Duodenal mucosa (tissue), 2 donors: ENCODE measurements around the gene FKBP1A.
A peak's percentile ranks its signal among the peaks of the same experiment; 100 is the strongest.

Experiments
- H3K27ac ChIP-seq: one replicate; pipeline ENCODE4 v1.7.0; 2013; ENCODE audit warnings: low read depth, low read length
- H3K27me3 ChIP-seq, 2 donors: one replicate each; pipeline ENCODE4 v1.7.0; 2013; ENCODE audit warnings: low read length in 2 of 2, control low read depth in 1 of 2; ENCODE audit not compliant: insufficient read depth in 2 of 2, control insufficient read depth in 1 of 2
- H3K36me3 ChIP-seq, 2 donors: one replicate each; pipeline ENCODE4 v1.7.0; 2013; ENCODE audit warnings: low read length in 2 of 2, control low read depth in 1 of 2; ENCODE audit not compliant: insufficient read depth in 2 of 2, control insufficient read depth in 1 of 2
- H3K4me1 ChIP-seq, 2 donors: one replicate each; pipeline ENCODE4 v1.7.0; 2013; ENCODE audit warnings: low read length in 2 of 2, control low read depth in 1 of 2; ENCODE audit not compliant: insufficient read depth in 2 of 2, control insufficient read depth in 1 of 2
- H3K4me3 ChIP-seq, 2 donors: one replicate each; pipeline ENCODE4 v1.7.0; 2013; ENCODE audit warnings: low read length in 2 of 2, low read depth in 1 of 2
- H3K9ac ChIP-seq, 2 donors: one replicate each; pipeline ENCODE4 v1.7.0; 2013; ENCODE audit warnings: low read length in 2 of 2, low read depth in 1 of 2
- H3K9me3 ChIP-seq, 2 donors: one replicate each; pipeline ENCODE4 v1.7.0; 2013; ENCODE audit warnings: low read length in 2 of 2, control low read depth in 1 of 2; ENCODE audit not compliant: control insufficient read depth in 1 of 2

Gene FKBP1A

GRCh38 chr20:1392693-1393506, at the start of gene FKBP1A:
TSS of gene FKBP1A (minus strand) at chr20:1393054. CDS start at chr20:1392998, 56 bp downstream.
- no peaks in the 10 kb centered on the region for H3K27me3 ChIP-seq
- peak within 1 kb of the TSS; percentile 71 for H3K27ac ChIP-seq
- H3K9ac ChIP-seq, result peak within 1 kb of the TSS; percentile 64 to 82
- peak within 1 kb of the TSS; percentile 89 to 96 for H3K4me3 ChIP-seq
- H3K4me1 ChIP-seq, result peaks cover 41 to 45% of the 10 kb centered on the region in 2 donors
- no peaks in the 10 kb centered on the region for H3K9me3 ChIP-seq
- peaks cover 0 to 9% of the 10 kb centered on the region in 2 donors for H3K36me3 ChIP-seq

DNA sequence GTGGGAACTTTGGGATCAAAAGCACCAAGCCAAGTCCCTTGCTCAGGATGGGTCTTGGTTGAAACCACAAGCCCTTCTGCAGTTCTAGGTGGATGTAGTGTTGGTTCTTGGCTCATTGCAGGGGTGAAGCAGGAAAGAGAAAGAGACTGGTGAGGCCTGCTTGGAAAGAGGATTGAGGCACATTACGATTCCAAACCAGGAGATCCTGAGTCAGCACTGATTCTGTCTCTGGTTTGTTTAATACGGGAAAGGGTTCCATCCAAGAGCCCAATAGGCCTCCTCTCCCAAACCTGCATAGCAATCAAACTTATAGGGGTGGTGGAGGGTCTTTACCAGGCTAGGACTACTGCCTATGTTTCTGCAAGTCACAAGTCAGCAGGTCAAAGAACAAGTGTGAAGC, 49.5 kb upstream of the FKBP1A start:
- peaks cover 4 to 9% of the 10 kb centered on the region in 2 donors for H3K4me1 ChIP-seq
- H3K9me3 ChIP-seq, result no peaks in the 10 kb centered on the region
- no peak overlapping the region for H3K4me3 ChIP-seq
- no peak overlapping the region for H3K9ac ChIP-seq
- H3K36me3 ChIP-seq, result peaks cover 48 to 75% of the 10 kb centered on the region in 2 donors
- no peak overlapping the region for H3K27ac ChIP-seq
- no peaks in the 10 kb centered on the region for H3K27me3 ChIP-seq

DNA sequence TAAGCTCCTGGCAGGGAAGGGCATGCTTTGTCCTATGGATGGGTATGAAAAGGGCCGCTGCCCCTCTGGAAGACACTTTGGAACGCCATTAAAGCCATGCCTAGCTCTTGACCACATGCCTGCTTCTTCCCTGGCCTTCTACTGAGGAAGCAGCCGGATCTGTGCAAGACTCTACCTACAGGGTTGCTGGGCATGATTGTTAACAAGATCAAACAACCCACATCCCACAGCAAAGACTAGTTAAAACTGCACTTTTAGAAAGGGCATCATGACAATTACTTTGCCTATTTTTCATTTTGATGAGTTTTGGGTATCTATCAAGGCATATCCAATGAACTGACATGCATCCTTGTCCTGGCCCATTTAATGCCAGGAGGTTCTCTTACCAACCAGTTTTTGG, 48.3 kb upstream of the FKBP1A start:
- Histone ChIP-seq H3K27me3 (no peaks in the 10 kb centered on the region), H3K27ac (no peak overlapping the region), H3K36me3 (peaks cover 38 to 63% of the 10 kb centered on the region in 2 donors), H3K9me3 (no peaks in the 10 kb centered on the region), H3K4me1 (peaks cover 4 to 9% of the 10 kb centered on the region in 2 donors), H3K4me3 (no peak overlapping the region), H3K9ac (no peak overlapping the region)

GRCh38 chr20:1440024-1440423, 47.2 kb upstream of the FKBP1A start:
- H3K27ac ChIP-seq, result no peak overlapping the region
- H3K36me3 ChIP-seq, result peaks cover 31 to 52% of the 10 kb centered on the region in 2 donors
- no peaks in the 10 kb centered on the region for H3K27me3 ChIP-seq
- H3K4me3 ChIP-seq, result no peak overlapping the region
- H3K9me3 ChIP-seq, result no peaks in the 10 kb centered on the region
- peaks cover 7 to 9% of the 10 kb centered on the region in 2 donors for H3K4me1 ChIP-seq
- H3K9ac ChIP-seq, result no peak overlapping the region

GRCh38 chr20:1438361-1438760, 45.5 kb upstream of the FKBP1A start:
- H3K27ac ChIP-seq, result no peak overlapping the region
- no peak overlapping the region for H3K9ac ChIP-seq
- peaks cover 12 to 13% of the 10 kb centered on the region in 2 donors for H3K4me1 ChIP-seq
- peaks cover 15 to 35% of the 10 kb centered on the region in 2 donors for H3K36me3 ChIP-seq
- H3K4me3 ChIP-seq, result no peak overlapping the region
- no peaks in the 10 kb centered on the region for H3K9me3 ChIP-seq
- no peaks in the 10 kb centered on the region for H3K27me3 ChIP-seq

- Histone ChIP-seq H3K27ac (no peak overlapping the region), H3K27me3 (no peaks in the 10 kb centered on the region), H3K36me3 (peaks cover 10 to 25% of the 10 kb centered on the region in 2 donors), H3K9ac (no peak overlapping the region), H3K4me3 (no peak overlapping the region), H3K9me3 (no peaks in the 10 kb centered on the region), H3K4me1 (peaks cover 12 to 13% of the 10 kb centered on the region in 2 donors)
Observed at GRCh38 chr20:1437235-1437904, 44.5 kb upstream of the FKBP1A start.

DNA sequence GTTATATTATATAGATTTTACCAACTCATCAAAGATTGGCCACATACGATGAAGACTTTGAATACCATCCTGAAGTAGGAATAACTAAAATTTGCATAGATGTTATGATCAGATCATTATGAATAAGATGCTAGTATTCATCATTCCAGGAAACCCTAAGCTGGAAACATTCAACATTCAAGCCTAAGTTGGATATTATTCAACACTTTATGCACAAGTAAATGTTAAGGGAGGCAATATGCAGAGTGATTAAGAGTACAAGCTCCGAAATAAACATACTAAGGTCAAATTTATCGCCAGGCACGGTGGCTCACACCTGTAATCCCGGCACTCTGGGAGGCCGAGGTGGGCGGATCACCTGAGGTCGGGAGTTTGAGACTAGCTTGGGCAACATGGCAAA, 43.4 kb upstream of the FKBP1A start:
- H3K27ac ChIP-seq, result no peak overlapping the region
- H3K4me3 ChIP-seq, result no peak overlapping the region
- H3K36me3 ChIP-seq, result peaks cover 0 to 16% of the 10 kb centered on the region in 2 donors
- no peak overlapping the region for H3K9ac ChIP-seq
- no peaks in the 10 kb centered on the region for H3K9me3 ChIP-seq
- no peaks in the 10 kb centered on the region for H3K27me3 ChIP-seq
- H3K4me1 ChIP-seq, result peaks cover 12 to 13% of the 10 kb centered on the region in 2 donors

GRCh38 chr20:1435337-1435699, 42.5 kb upstream of the FKBP1A start:
- H3K9me3 ChIP-seq, result no peaks in the 10 kb centered on the region
- H3K27me3 ChIP-seq, result no peaks in the 10 kb centered on the region
- H3K4me3 ChIP-seq, result no peak overlapping the region
- H3K9ac ChIP-seq, result no peak overlapping the region
- peaks cover 0 to 11% of the 10 kb centered on the region in 2 donors for H3K36me3 ChIP-seq
- H3K4me1 ChIP-seq, result peaks cover 7% of the 10 kb centered on the region in 2 donors
- no peak overlapping the region for H3K27ac ChIP-seq

GRCh38 chr20:1434571-1435336, 41.9 kb upstream of the FKBP1A start:
- no peak overlapping the region for H3K9ac ChIP-seq
- no peaks in the 10 kb centered on the region for H3K9me3 ChIP-seq
- H3K4me3 ChIP-seq, result no peak overlapping the region
- peaks cover 0 to 6% of the 10 kb centered on the region in 2 donors for H3K36me3 ChIP-seq
- H3K4me1 ChIP-seq, result peaks cover 4 to 7% of the 10 kb centered on the region in 2 donors
- no peak overlapping the region for H3K27ac ChIP-seq
- H3K27me3 ChIP-seq, result no peaks in the 10 kb centered on the region

DNA sequence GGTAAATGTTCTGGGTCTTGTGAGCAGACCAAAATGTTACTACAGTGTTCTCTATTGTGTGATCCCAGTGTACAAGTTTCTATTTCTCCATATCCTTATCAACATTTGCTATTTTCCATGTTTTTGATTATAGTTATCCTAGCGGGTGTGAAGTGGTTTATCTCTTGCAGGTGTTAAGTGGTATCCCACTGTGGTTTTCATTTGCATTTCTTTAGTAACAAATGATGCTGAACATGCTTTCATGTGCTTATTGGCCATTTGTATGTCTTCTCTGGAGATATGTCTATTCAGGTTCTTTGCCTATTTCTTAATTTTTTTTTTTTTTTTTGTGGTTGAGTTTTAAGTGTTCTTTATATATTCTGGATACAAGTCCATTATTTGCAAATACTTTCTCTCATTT, 38.3 kb upstream of the FKBP1A start:
- Histone ChIP-seq H3K4me3 (no peak overlapping the region), H3K36me3 (no peaks in the 10 kb centered on the region), H3K27me3 (no peaks in the 10 kb centered on the region), H3K9me3 (no peaks in the 10 kb centered on the region), H3K9ac (no peak overlapping the region), H3K27ac (no peak overlapping the region), H3K4me1 (peaks cover 4 to 7% of the 10 kb centered on the region in 2 donors)
